HepG2 (cell line): ENCODE results near the gene SLC9A8. TPM values are rescaled to one million over a fixed set of nuclear protein-coding genes. Genes with fewer than 3 reads are reported as not detected.

Experiments used
- DMAP1 ChIP-seq: IDR thresholded peaks from 2 replicates; pipeline ENCODE4 v1.6.1; 2016
- KDM3A ChIP-seq: IDR thresholded peaks from 2 replicates; pipeline ENCODE4 v1.6.1; 2018; ENCODE audit warnings: low read depth, missing compliant biosample characterization
- NR2C2 ChIP-seq: sonication (generic); formaldehyde crosslinking; IDR thresholded peaks from 2 replicates; pipeline ENCODE4 v1.4.0; 2020; ENCODE audit warnings: missing genetic modification reagents, mild to moderate bottlenecking, moderate library complexity, borderline replicate concordance
- PHF8 ChIP-seq: sonication (generic); formaldehyde crosslinking; IDR thresholded peaks from 2 replicates; pipeline ENCODE4 v1.5.0; 2020; ENCODE audit warnings: missing genetic modification reagents
- PITX1 ChIP-seq: sonication (generic); formaldehyde crosslinking; IDR thresholded peaks from 2 replicates; pipeline ENCODE4 v1.5.1; 2020; ENCODE audit warnings: mild to moderate bottlenecking, missing genetic modification reagents
- RFX1 ChIP-seq: fragments of 450-650 bp; IDR thresholded peaks from 2 replicates; pipeline ENCODE4 v1.6.1; 2017
- SCMH1 ChIP-seq: sonication (generic); formaldehyde crosslinking; IDR thresholded peaks from 2 replicates; pipeline ENCODE4 v1.9.0; 2021; ENCODE audit warnings: missing genetic modification reagents, mild to moderate bottlenecking, borderline replicate concordance
- SIN3A ChIP-seq: IDR thresholded peaks from 2 replicates; pipeline ENCODE4 v1.6.1; 2011; ENCODE audit warnings: low read depth, mild to moderate bottlenecking, control low read depth, low read length, borderline replicate concordance
- SMC3 ChIP-seq: IDR thresholded peaks from 2 replicates; pipeline ENCODE4 v1.6.1; 2011; ENCODE audit warnings: low read length, improper control_type of control experiment
- SP5 ChIP-seq: IDR thresholded peaks from 2 replicates; pipeline ENCODE4 v1.6.1; 2016; ENCODE audit warnings: low read depth, borderline replicate concordance
- TERF1 ChIP-seq: sonication (generic); formaldehyde crosslinking; IDR thresholded peaks from 2 replicates; pipeline ENCODE4 v1.8.0; 2022; ENCODE audit warnings: mild to moderate bottlenecking, missing genetic modification reagents, moderate library complexity
- U2AF1 ChIP-seq: fragments of 200-400 bp; formaldehyde crosslinking; optimal IDR thresholded peaks from 2 replicates; pipeline ENCODE3; 2017; ENCODE audit warnings: mild to moderate bottlenecking, low read depth, low read length
- ZNF224 ChIP-seq: sonication (generic); formaldehyde crosslinking; IDR thresholded peaks from 2 replicates; pipeline ENCODE4 v1.5.0; 2020; ENCODE audit warnings: mild to moderate bottlenecking, missing genetic modification reagents
- ZNF230 ChIP-seq: sonication (generic); formaldehyde crosslinking; IDR thresholded peaks from 2 replicates; pipeline ENCODE4 v1.4.0; 2020; ENCODE audit warnings: mild to moderate bottlenecking, missing genetic modification reagents
- ZNF33B ChIP-seq: sonication (generic); formaldehyde crosslinking; IDR thresholded peaks from 2 replicates; pipeline ENCODE4 v1.5.1; 2020; ENCODE audit warnings: mild to moderate bottlenecking, missing genetic modification reagents
- ZNF512B ChIP-seq: sonication (generic); formaldehyde crosslinking; IDR thresholded peaks from 2 replicates; pipeline ENCODE4 v1.5.1; 2020; ENCODE audit warnings: missing genetic modification reagents, mild to moderate bottlenecking, borderline replicate concordance
- polyA plus RNA-seq, 8 experiments: library from polyadenylated mRNA; depleted of rRNA in 3 of 8; stranded (reverse) in 7 of 8; unstranded in 1 of 8; fragments of >200 nt; fragmentation: Illumina TruSeq in 4 of 8; extraction: Trizol in 4 of 8; gene quantifications; 2 replicates each; pipeline versions ENCODE4 v1.2.1 to v1.2.3, GENCODE V29; 2011 to 2016; ENCODE audit warnings: low read depth in 4 of 8, missing spikeins in 1 of 8, mixed read lengths in 1 of 8; ENCODE audit not compliant: insufficient read depth in 1 of 8
- total RNA-seq, 5 experiments: library from RNA; depleted of rRNA; stranded (reverse); fragments of >200 nt; fragmentation: Illumina TruSeq; extraction: Trizol; gene quantifications; 2 replicates each; pipeline ENCODE4 v1.2.3, GENCODE V29; 2016; ENCODE audit warnings: low read depth in 1 of 5
- TF ChIP-seq, protein P1 (sequence below): sonication (generic); formaldehyde crosslinking; IDR thresholded peaks from 2 replicates; pipeline ENCODE4 v1.4.0; 2020; ENCODE audit warnings: missing genetic modification reagents, borderline replicate concordance
- TF ChIP-seq, protein P2 (sequence below): sonication (generic); formaldehyde crosslinking; IDR thresholded peaks from 2 replicates; pipeline ENCODE4 v1.8.1; 2023; ENCODE audit warnings: mild to moderate bottlenecking, missing genetic modification reagents, borderline replicate concordance
- TF ChIP-seq, protein P3 (sequence below): sonication (generic); formaldehyde crosslinking; IDR thresholded peaks from 2 replicates; pipeline ENCODE4 v1.4.0; 2020; ENCODE audit warnings: missing genetic modification reagents

SLC9A8 gene
- total and polyA plus RNA-seq, 2 of the 13 experiments (the other 11 are each of a cell fraction or from before 2014, with no cell fraction given): 4.1 to 7.4 TPM

DNA sequence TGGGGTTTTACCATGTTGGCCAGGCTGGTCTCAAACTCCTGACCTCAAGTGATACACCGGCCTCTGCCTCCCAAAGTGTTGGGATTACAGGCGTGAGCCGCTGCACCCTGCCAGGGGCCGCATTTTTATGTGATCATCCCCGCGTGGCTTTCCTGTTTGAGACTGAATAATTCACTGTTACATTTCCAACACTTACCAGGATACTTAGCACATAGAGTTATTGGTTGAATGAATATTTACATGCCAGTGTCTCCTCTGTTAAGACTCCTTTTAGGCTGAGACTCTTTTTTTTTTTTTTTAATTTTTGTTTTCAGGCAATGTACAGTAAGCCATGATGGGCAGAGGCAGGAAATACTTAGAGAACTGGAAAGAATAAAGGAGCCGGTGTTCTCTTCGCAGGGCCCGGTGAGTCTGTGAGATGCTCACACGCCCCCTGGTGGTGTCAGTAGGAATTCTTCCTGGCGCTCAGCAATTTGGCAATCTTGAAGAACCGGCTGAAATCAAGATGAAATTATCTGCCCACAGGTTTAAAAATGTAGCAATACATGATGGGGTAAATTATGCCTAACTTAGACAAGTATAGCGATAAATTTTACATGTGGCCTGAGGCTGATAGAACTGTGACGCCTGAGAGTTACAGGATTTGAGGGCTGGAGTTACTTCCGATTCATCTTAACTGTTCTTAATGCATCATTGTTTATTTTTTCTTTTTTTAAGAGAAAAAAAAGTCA is 115.9 kb downstream of the SLC9A8 start (continued):
- 0 out of 2 replicates have a peak, but pooled peaks have one; percentile 30 for TF ChIP-seq ZNF512B
- TF ChIP-seq, protein P1, sequence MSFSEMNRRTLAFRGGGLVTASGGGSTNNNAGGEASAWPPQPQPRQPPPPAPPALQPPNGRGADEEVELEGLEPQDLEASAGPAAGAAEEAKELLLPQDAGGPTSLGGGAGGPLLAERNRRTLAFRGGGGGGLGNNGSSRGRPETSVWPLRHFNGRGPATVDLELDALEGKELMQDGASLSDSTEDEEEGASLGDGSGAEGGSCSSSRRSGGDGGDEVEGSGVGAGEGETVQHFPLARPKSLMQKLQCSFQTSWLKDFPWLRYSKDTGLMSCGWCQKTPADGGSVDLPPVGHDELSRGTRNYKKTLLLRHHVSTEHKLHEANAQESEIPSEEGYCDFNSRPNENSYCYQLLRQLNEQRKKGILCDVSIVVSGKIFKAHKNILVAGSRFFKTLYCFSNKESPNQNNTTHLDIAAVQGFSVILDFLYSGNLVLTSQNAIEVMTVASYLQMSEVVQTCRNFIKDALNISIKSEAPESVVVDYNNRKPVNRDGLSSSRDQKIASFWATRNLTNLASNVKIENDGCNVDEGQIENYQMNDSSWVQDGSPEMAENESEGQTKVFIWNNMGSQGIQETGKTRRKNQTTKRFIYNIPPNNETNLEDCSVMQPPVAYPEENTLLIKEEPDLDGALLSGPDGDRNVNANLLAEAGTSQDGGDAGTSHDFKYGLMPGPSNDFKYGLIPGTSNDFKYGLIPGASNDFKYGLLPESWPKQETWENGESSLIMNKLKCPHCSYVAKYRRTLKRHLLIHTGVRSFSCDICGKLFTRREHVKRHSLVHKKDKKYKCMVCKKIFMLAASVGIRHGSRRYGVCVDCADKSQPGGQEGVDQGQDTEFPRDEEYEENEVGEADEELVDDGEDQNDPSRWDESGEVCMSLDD (CRISPR knock-in tag): no peak
- no peak for TF ChIP-seq DMAP1
- no peak for TF ChIP-seq SIN3A
- TF ChIP-seq SP5 (CRISPR knock-in tag): no peak
- TF ChIP-seq TERF1 (CRISPR knock-in tag): no peak
- peak; percentile 41; the same call in 1 of the 2 replicates for TF ChIP-seq ZNF224 (CRISPR knock-in tag)
- no peak for TF ChIP-seq ZNF230 (CRISPR knock-in tag)
- TF ChIP-seq SMC3: peak; percentile 99
- TF ChIP-seq KDM3A: peak; percentile 81
- TF ChIP-seq SCMH1 (CRISPR knock-in tag): no peak
- TF ChIP-seq, protein P2, sequence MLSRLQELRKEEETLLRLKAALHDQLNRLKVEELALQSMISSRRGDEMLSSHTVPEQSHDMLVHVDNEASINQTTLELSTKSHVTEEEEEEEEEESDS (CRISPR knock-in tag): no peak
- TF ChIP-seq NR2C2 (CRISPR knock-in tag): peak; percentile 28; the same call in 1 of the 2 replicates
- peak; percentile 37; the same call in 1 of the 2 replicates for TF ChIP-seq PHF8 (CRISPR knock-in tag)
- no peak for TF ChIP-seq U2AF1
- peak; percentile 66; the same call in 1 of the 2 replicates for TF ChIP-seq PITX1 (CRISPR knock-in tag)
- TF ChIP-seq RFX1: no peak
- TF ChIP-seq, protein P3, sequence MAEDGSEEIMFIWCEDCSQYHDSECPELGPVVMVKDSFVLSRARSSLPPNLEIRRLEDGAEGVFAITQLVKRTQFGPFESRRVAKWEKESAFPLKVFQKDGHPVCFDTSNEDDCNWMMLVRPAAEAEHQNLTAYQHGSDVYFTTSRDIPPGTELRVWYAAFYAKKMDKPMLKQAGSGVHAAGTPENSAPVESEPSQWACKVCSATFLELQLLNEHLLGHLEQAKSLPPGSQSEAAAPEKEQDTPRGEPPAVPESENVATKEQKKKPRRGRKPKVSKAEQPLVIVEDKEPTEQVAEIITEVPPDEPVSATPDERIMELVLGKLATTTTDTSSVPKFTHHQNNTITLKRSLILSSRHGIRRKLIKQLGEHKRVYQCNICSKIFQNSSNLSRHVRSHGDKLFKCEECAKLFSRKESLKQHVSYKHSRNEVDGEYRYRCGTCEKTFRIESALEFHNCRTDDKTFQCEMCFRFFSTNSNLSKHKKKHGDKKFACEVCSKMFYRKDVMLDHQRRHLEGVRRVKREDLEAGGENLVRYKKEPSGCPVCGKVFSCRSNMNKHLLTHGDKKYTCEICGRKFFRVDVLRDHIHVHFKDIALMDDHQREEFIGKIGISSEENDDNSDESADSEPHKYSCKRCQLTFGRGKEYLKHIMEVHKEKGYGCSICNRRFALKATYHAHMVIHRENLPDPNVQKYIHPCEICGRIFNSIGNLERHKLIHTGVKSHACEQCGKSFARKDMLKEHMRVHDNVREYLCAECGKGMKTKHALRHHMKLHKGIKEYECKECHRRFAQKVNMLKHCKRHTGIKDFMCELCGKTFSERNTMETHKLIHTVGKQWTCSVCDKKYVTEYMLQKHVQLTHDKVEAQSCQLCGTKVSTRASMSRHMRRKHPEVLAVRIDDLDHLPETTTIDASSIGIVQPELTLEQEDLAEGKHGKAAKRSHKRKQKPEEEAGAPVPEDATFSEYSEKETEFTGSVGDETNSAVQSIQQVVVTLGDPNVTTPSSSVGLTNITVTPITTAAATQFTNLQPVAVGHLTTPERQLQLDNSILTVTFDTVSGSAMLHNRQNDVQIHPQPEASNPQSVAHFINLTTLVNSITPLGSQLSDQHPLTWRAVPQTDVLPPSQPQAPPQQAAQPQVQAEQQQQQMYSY (CRISPR knock-in tag): peak; percentile 88
- TF ChIP-seq ZNF33B (CRISPR knock-in tag): no peak
